ENCODE results near the gene IFIT3. TPM values are rescaled to one million over a fixed set of nuclear protein-coding genes. Genes with fewer than 3 reads are reported as not detected.

The IFIT3 gene
- total RNA-seq, 1 experiment from 2014 or later = 45.2 TPM

GRCh38 chr10:89363729-89364442 lies 36.1 kb downstream of the IFIT3 start:
- H3K27me3 Mint-ChIP-seq (ENCODE audit: unreplicated experiment) = no peaks in the 10 kb centered on the region
- H3K27ac Mint-ChIP-seq (ENCODE audit: unreplicated experiment) = no peak overlapping the region
- H3K4me3 Mint-ChIP-seq (ENCODE audit: low read depth, unreplicated experiment) = no peak overlapping the region
- no peaks in the 10 kb centered on the region for H3K36me3 Mint-ChIP-seq (ENCODE audit: insufficient read depth, unreplicated experiment)
- CTCF ChIA-PET = no interaction called here
- BruUV-seq (replicated peaks) = no TSS peak
- H3K9me3 Mint-ChIP-seq (ENCODE audit: low read depth, unreplicated experiment) = no peaks in the 10 kb centered on the region
- intact Hi-C loops (cut with micrococcal nuclease; ENCODE audit: unreplicated experiment) = no loop called here
- no peak for DNase-seq
- TF ChIP-seq, protein P1, sequence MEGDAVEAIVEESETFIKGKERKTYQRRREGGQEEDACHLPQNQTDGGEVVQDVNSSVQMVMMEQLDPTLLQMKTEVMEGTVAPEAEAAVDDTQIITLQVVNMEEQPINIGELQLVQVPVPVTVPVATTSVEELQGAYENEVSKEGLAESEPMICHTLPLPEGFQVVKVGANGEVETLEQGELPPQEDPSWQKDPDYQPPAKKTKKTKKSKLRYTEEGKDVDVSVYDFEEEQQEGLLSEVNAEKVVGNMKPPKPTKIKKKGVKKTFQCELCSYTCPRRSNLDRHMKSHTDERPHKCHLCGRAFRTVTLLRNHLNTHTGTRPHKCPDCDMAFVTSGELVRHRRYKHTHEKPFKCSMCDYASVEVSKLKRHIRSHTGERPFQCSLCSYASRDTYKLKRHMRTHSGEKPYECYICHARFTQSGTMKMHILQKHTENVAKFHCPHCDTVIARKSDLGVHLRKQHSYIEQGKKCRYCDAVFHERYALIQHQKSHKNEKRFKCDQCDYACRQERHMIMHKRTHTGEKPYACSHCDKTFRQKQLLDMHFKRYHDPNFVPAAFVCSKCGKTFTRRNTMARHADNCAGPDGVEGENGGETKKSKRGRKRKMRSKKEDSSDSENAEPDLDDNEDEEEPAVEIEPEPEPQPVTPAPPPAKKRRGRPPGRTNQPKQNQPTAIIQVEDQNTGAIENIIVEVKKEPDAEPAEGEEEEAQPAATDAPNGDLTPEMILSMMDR (IDR thresholded peaks at IDR 0.05; ENCODE audit: unreplicated experiment) = no peak
- peaks cover 21% of the 10 kb centered on the region for H3K4me1 Mint-ChIP-seq (ENCODE audit: low read depth, unreplicated experiment)

- intact Hi-C loops (cut with micrococcal nuclease; ENCODE audit: unreplicated experiment) = no loop called here
- H3K4me3 Mint-ChIP-seq (ENCODE audit: low read depth, unreplicated experiment) = no peak overlapping the region
- H3K27ac Mint-ChIP-seq (ENCODE audit: unreplicated experiment) = no peak overlapping the region
- no peak for DNase-seq
- TF ChIP-seq, protein P1 (IDR thresholded peaks at IDR 0.05; ENCODE audit: unreplicated experiment) = no peak
- no TSS peak for BruUV-seq (replicated peaks)
- H3K4me1 Mint-ChIP-seq (ENCODE audit: low read depth, unreplicated experiment) = peaks cover 25% of the 10 kb centered on the region
- no peaks in the 10 kb centered on the region for H3K36me3 Mint-ChIP-seq (ENCODE audit: insufficient read depth, unreplicated experiment)
- no peaks in the 10 kb centered on the region for H3K9me3 Mint-ChIP-seq (ENCODE audit: low read depth, unreplicated experiment)
- CTCF ChIA-PET = no interaction called here
- no peaks in the 10 kb centered on the region for H3K27me3 Mint-ChIP-seq (ENCODE audit: unreplicated experiment)
These were observed 36.7 kb downstream of the IFIT3 start for GRCh38 chr10:89364531-89364930.

GRCh38 chr10:89367529-89367928 lies 39.7 kb downstream of the IFIT3 start:
- DNase-seq = no peak
- TF ChIP-seq, protein P1 (IDR thresholded peaks at IDR 0.05; ENCODE audit: unreplicated experiment) = no peak
- Mint-ChIP-seq H3K4me3 (ENCODE audit: low read depth, unreplicated experiment) (no peak overlapping the region), H3K27ac (ENCODE audit: unreplicated experiment) (no peak overlapping the region), H3K9me3 (ENCODE audit: low read depth, unreplicated experiment) (no peaks in the 10 kb centered on the region), H3K36me3 (ENCODE audit: insufficient read depth, unreplicated experiment) (no peaks in the 10 kb centered on the region), H3K4me1 (ENCODE audit: low read depth, unreplicated experiment) (peaks cover 14% of the 10 kb centered on the region), H3K27me3 (ENCODE audit: unreplicated experiment) (no peaks in the 10 kb centered on the region)
- no TSS peak for BruUV-seq (replicated peaks)
- CTCF ChIA-PET = no interaction called here
- intact Hi-C loops (cut with micrococcal nuclease; ENCODE audit: unreplicated experiment) = no loop called here

DNA sequence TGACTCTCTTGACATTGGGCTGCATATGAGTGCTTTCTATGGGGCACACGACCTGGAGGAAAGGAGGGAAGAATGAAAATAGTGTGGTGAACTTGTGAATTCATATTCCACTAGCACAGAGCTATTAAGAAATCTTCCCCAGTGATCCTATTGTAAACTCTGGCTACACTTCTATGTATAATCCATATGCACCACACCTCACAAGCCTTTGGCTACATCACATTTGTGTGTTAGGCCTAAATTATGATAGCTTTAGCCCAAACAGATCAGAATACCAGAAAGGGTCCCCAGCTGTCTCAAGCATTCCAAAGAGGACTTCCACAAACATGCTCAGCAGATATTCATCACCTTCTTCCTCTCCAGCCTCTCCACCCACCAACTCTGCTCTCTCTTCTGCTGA lies 40.3 kb downstream of the IFIT3 start:
- BruUV-seq (replicated peaks) = no TSS peak

More for the DNA sequence above, 40.3 kb downstream of the IFIT3 start:
- Mint-ChIP-seq H3K9me3 (ENCODE audit: low read depth, unreplicated experiment) (no peaks in the 10 kb centered on the region), H3K4me1 (ENCODE audit: low read depth, unreplicated experiment) (peaks cover 14% of the 10 kb centered on the region), H3K27me3 (ENCODE audit: unreplicated experiment) (no peaks in the 10 kb centered on the region), H3K4me3 (ENCODE audit: low read depth, unreplicated experiment) (no peak overlapping the region), H3K27ac (ENCODE audit: unreplicated experiment) (no peak overlapping the region), H3K36me3 (ENCODE audit: insufficient read depth, unreplicated experiment) (no peaks in the 10 kb centered on the region)
- CTCF ChIA-PET = interaction anchor here (0.8 kb wide), 1 partner anchor 16 kb away, joined by 3 read pairs; no protein-coding TSS in a partner anchor
- TF ChIP-seq, protein P1 (IDR thresholded peaks at IDR 0.05; ENCODE audit: unreplicated experiment) = no peak
- DNase-seq = no peak
- intact Hi-C loops (cut with micrococcal nuclease; ENCODE audit: unreplicated experiment) = no loop called here
